Kidney glomerular epithelial cell (primary cell): ENCODE results near the gene CCDC82.

Experiments
- DNase-seq: peaks from one replicate; lab custom pipeline; 2025; lab: John Stamatoyannopoulos, UW

CCDC82 gene

DNA sequence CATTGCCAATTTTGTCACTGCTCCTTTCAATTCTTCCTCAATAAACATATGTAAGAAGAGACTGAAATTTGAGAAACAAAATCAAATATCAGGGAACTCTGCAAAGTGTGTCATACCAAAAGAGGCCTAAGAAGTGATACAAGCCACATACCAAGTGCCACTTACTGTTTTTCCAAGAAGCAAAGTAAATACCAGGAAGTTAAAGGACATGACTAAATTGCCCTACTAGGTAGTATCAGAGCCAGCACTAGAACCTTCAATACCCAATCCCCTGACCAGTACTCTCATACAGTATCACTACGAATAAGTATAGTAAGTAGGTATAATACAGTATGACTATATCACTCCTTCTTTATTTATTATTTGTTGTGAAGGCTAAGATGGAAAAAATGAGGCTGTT is 60.3 kb downstream of the CCDC82 start:
- no peak for DNase-seq

DNA sequence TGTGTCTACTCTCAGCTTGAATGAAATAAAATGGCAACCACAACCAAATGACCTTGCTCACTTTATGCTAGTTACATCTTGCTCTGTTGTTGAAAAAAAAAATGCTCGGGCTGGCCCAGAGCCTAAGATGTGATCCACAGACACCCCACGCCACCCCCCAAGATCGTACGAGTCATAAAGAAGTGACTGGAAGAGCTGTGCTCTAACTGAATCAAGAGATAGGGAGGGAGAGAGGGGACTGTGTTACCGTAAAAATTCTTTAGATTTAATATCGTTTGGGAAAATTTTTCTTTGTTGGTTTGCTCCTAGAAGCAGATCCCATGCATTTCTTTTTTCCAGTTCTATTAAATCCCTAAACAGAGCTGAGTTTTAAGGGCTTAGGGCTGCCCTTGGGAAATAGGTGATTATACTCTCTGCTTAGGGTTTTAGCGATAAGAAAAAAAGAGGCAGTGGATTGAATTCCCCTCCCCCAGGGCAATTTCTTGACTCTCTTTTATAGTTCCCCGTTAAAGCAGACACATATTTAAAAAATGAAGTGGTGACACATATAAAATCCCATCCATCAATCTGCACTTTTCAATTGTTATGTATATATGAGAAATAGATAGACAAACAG is 61.2 kb downstream of the CCDC82 start:
- no peak for DNase-seq

DNA sequence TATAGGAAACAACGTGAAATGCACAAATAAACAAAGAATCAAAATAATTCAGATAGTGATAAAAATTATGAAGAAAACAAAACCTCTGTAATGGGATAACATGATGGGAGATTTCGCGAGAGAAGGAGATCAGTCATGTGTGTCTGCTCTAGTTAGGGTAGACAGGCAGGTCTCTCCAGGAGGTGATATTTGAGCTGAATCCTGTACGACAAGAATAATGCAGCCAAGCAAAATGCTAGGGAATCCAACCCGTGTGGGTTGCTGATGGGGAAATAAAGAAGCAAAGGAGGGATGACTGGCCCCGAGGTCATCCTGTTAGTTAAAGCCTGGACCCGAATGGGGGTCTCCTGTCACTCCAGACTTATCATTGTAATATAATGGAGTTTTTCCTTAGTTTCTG is 62.8 kb downstream of the CCDC82 start:
- no peak for DNase-seq

DNA sequence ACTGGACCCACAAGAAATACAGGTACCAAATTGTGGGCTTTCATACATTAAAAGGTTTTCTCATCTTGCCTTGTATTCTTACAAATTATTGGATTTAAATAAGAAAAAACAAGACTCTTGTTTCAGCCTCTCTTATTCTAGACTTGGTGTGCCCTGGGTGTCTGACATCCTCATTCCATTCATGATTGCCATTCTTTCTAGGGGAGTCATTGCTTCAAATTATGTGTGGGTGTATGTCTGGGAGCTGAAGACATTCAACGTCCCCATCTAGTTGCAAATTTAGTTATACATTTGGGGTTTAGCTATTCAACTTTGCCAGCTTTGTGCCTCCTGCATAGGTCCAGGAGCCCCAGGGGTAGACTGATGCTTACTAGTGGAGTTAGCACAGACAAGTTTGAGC is 64.8 kb downstream of the CCDC82 start:
- peak; percentile 83 for DNase-seq

DNA sequence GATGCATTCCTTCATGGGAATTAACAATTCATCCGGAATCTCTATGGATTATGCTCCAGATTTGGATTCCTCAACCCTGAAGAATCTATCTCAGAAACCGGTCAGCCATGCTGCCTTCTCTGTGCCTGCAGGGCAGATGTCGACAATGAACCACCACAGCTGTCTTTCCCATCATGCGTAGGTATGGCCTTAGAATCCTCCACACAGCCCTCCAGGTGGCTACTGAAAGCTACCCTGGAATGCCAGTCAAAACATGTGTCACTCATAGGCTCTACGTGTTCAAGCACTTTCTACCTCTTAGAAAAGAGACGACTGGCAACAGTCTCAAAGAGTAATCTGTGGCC is 66.1 kb downstream of the CCDC82 start:
- DNase-seq = no peak

DNA sequence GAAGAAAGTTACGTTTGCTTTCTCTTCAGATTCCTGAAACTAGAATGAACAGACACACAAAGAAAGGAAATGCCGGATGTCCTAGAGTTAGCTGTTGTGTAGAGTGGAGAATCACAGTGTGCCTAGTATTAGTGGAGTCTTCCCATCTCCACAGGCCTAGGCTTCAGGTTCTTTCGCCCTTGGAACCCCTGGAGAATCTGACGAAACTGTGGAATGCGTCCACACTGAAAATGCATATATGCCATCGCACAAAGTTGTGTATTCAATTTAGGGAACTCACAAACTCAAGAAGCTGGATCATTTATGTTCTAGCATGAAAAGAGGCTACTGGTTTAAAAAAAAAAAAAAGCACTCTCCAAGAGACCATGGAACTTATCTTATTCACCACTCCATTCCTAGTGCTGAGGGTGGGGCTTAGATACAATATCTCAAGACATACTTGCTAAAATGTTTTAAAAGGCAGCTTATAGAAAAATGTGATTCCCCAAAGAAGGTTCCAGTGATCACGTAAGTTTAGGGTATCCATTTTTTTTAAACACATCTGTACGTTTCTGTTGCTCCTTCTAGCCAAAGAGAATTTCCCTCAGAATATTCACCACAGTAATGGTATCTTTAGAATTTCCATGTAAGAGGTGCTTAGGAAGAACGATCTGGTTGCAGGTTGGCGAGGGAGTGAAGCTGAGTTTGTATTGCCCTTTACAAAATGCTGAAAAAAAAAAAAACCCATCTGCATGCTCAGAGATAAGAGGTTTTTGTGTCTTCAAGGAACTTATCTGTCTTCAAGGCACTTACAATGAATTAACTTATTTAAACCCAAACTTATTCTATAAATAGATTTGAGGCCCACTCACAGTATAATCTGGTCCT is 66.7 kb downstream of the CCDC82 start:
- no peak for DNase-seq

DNA sequence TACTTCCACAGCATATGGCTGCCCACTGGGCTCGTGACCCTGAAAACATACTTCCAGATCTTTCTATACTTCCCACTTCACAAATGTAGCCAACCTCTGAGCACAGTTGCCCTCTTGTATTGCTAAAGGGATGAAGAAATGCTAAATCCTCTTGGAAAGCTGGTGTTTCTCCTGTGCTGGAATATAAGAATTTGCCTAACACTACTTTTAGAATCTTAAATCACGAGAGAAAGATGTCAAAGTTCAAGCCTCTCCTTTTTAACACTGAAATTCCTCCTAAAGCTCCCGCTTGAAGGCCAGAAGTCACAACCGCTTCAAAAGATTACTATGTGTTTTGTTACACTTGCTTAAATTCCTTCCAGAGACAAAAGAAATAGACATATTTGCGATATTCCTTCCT is 68.6 kb downstream of the CCDC82 start:
- no peak for DNase-seq

DNA sequence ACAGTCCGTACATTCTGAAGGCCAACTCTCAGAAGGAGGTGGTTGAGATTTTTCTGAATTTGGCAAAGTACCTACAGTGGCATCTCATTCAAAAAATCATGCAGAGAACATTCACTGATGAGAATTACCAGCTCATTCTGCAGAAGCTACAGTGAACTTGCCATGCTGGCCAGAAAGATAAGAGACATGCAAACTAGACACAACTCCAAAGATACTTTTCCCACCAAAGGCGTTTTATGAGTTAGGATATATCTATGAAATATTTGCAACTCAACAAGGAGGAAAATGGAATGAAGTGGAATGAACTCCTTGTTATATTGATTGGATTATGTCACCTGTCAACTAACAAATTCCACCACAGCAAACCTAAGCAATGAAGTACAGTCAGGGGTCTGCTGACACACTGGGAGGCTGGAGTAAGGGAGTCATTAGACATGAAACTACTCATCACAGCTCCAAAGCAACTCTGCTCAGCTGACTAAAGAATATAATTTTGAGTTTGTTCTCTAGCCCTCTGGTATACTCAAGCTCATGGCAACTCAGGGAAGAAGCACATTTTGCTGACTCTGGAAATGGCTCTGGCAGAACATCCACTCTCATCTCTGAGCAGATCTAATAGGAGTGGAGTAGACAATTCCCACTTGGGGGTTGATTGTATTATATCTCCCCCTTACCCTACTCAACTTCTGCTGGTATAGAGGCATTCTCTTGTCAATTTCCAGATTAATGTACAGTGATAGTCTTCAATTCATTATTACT is 69.6 kb downstream of the CCDC82 start:
- DNase-seq = no peak

DNA sequence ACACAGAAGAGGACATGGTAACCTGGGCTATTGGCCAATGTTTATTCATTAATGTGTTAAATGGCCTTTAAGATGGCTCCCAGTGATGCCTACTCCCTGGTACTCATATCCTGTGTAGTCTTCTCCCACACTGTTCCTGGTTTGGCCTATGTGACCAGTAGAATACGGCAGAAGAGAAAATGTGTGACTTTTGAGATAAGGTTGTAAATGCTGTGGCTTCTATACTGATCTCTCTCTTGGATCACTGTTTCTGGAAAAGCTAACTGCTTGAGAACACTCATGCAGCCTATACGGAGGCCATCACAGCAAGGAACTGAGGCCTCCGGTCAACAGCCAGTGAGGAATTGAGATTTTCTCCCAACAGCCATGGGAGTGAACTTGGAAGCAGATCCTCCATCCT is 70.9 kb downstream of the CCDC82 start:
- DNase-seq = no peak

DNA sequence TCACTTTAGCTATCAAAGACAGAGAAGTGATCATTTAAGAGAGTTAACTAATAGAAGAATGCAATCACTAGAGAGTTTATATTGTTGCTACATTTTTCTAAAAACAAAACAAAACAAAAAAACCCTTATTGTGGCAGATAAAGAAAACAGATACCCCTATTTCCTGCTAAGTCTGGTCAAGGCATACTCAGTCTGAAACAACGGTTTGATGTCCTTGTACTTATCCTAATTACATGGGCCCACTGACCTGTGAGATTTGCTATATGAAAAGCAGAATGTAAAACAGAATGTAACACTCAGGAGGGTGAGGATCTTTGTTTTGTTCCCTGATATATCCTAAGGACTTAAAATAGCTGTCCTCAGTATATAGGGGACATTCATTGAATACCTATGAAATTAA is 71.3 kb downstream of the CCDC82 start:
- DNase-seq = no peak

DNA sequence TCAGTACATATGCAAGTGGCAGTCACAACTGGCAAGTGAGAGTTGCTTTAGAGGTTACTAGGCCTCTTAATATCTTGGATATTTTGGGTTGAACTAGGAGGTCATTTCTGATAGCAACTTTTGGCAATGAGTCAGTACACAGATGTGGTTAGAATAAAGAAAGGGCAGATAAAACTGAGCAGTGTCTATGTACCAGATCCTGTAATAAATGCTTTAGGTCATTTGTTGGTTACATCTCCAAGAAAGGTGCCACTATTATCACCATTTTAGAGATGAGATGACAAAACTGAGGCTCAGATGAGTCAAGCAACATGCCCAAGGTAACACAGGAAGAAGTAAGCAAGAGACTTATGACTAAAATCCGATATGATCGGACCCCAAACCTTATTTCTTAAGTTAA is 71.7 kb downstream of the CCDC82 start:
- DNase-seq = no peak

DNA sequence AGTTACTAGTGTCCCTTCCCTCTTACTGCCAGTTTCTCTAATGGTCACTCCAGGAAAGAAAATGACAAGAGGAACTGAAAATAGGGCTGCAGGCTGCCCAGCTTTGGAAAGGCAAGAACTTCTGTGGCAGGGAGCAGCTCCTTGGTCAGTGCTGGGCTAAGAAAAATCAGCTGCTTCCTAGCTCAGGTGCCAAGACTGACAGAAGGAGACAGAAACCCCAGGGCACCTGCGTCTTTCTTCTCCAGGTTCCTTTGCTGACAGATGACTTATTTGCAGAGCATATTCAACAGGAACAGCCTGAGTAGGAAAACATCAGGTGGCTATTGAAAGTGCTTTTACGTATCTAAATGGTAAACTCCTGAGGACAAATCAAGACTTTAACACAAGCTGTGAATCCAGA is 72.1 kb downstream of the CCDC82 start:
- no peak for DNase-seq

DNA sequence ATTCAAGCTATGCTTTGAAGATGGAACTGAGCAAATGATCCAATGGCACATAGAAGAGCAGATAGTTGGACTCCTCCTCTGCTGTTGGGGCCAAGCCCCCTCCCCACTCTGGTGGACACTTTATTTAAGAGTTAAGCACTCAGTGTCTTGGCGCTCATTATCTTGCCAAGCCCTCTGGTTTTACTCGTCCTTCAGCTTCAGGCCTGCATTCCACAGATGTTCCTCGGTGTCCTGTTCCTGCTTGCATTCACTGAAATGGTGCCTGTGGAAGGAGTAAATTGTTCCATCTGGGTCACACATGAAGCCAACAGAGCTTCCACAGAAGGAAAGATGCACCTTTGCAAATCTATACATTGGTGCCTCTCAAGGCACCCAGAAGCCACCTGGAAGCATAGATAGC is 72.8 kb downstream of the CCDC82 start:
- DNase-seq = no peak

DNA sequence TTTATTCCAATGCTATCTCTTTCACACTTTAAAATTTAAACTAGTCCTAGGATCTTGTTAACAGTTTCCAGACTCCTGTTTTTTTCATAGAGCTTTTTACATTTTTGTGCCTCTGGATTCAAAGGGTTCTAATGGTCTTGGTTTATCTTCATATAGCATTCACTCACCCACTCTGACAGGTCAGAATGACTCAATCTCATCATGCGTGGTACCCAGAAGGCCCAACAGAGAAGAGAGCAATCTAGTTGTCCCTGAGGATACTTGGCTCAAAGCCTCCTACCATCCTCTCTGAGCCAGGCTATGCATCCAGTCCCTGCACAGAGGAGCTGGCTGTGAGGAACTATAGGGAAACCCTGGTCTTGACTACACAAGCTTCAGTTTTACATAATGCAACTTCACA is 74.2 kb downstream of the CCDC82 start:
- DNase-seq = no peak

DNA sequence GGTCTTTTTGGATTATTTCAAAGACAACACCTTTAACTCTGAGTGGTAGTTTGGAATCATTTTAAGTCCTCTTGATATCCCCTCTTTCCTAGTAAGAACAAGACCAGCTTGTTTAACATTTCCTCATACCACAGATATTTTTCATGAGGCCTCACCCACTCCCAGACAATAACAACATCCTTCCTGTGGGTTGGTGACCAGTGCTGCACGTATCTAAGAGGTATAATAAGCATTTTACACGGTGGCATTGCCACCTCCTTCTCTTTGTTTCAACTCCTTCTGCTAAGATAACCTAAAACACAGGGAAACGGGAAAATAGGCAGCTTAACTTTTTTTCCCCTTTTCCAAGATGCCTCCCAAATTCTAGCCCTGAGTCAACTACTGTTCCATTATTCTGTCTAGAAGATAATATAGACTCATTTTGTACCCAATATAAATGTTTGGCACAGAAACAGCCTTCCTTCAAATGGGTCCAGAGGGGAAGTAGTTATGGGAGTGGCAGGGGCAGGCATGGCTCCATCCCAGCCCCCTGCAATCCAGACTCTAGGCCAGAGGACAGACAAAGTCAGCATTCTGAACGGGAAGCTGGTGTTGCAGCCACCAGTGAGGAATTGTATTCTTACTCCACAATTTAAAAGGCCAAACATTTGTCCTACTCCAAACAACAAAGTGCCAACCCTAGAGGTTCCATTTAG is 75.2 kb downstream of the CCDC82 start:
- DNase-seq = peak; percentile 80

DNA sequence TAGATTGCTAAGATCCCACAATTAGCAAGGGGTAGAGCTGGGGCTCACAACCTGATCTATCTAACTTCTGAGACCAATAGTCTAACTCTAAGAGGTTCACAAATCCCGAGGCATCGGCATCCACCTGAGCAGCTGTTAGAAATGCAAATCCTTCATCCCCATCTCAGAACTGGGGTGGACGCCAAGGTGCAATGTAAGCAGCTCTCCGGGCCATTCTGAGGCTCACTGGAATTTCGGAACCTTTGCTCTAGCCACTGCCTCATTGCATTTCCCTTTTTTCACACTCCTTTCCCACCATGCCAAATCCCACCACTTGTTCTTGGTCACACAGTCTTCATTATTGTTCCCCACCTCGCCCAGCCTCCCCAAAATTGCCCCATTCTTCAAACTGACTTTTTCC is 76.5 kb downstream of the CCDC82 start:
- DNase-seq = no peak

DNA sequence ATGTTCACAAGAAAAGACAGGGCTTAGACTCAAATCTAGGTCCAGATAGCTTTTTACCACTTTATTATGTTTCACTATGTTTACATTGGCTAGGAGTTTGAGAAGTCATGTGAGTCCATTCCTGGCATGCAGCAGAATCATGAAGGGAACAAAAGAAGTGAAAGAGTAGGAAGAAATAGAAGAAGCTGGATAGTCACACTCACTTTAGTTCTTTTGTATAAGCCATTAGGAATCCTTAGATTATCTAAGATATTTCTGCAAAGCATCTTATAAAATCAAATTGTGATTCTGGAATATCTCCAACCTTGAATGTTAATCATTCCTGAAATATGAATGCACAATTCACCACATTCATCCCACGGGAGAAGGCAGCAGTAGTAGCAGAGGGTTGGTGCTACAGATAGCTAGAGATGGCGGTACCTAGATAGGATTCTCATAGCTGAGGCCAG is 78.6 kb downstream of the CCDC82 start:
- DNase-seq = peak; percentile 73

DNA sequence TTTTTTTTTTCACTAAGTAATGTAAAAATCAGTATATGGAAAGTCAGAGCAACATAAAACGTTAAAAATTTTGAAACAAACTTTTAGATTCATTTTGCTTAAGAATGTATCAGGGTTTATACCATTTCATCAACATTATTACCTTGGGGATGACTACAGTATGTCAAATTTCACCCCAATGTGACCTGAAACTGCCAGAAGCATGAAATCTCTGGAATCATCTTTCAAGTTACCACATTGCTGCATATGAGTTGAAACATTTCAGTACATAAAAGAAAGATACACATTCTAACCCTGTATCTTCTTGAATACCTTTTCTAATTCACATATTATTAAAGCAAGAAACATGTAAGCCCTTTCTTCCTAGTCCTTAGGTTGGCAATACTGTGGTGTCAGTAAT is 79.5 kb downstream of the CCDC82 start:
- DNase-seq = no peak

DNA sequence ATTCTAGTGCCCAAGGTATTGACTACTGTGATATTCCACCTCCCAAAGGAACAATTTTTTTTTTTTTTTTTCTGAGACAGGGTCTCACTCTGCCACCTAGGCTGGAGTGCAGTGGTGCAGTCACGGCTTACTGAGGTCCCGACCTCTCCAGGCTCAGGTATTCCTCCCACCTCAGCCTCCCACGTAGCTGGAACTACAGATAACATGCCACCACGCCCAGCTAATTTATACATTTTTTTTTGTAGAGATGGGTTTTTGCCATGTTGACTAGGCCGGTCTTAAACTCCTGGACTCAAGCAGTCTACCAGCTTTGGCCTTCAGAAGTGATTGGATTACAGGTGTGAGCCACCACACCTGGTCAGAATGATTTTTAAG is 80.1 kb downstream of the CCDC82 start:
- no peak for DNase-seq

DNA sequence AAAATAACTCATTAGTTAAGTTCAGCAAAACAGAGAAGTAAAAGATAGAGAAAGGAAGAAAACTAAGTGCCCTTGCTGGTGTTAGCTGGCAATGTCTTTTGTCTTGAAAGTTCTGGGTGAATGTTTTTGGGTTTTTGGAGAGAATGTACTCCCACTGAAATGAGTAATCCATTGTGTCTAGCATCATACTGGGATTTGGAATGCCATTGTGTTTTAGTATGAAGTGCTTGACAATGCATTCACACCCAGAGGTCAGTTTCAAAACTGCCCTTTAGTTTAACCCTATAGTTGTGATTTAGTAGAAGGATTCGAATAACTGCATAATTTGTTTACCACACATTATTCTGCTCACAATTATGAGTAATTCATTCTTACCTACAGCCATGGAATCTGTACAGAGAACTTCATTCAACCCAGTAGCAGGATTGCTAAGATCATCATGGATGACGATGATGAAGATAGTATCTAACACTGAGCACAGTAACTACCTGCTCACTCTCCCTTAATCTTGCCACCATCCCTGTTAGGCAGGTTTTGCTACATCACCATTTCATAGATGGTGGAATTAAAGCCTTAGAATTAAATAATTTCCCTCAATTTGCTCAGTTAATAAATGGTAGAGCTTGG is 80.6 kb downstream of the CCDC82 start:
- DNase-seq = peak; percentile 65

DNA sequence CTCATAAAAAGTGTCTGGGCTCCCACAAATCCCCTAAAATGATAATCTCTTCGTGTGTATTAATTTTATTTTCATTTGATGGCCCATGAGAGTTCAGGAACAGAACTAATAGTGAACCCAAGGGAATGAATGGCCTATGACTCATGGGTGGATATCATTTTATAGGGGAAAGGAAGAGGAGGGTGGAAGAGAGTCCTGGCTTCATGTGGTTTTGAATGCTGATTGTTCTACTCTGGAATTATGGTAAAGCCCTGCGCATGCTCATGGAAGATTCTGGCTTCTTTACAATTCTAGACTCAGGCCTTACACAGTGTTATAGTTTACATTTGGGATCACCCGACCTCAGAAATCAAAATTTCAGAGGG is 82.0 kb downstream of the CCDC82 start:
- peak; percentile 78 for DNase-seq
